Right ventricle myocardium superior (tissue), 1 donor: ENCODE results near the gene AHRR. TPM values are rescaled to one million over a fixed set of nuclear protein-coding genes. Genes with fewer than 3 reads are reported as not detected.
"Not testable (repeated sequence)": the region's sequence is repeated elsewhere in the genome, so short reads cannot be mapped to it uniquely, and the experiment has no call there.

Experiments used
- ATAC-seq: fragments of 200-7000 bp; cut with Tn5 transposase; one replicate; pipeline ENCODE4 v1.9.1; 2020; ENCODE audit warnings: mild to moderate bottlenecking; ENCODE audit not compliant: poor library complexity
- DNase-seq: peaks from one replicate; pipeline ENCODE4 v3.0.0-alpha.2; 2020
- intact Hi-C: fragments of 100-400 bp; cut with DNase I; formaldehyde crosslinking; loops from one replicate; pipeline ENCODE4 v1.11.2; 2022
- total RNA-seq: library from RNA; stranded (reverse); fragmentation: NEBNext Ultra II Directional; extraction: Animal tissue kit (Norgen Biotek cat#: 25700); gene quantifications from one replicate; pipeline ENCODE4 v1.2.1, GENCODE V29; 2021
- donor health status: DM: no; HTN: yes; CAD: no; lungs with severe emphysema.

The AHRR gene
- total RNA-seq, 1 donor from 2014 or later = 1.8 TPM

DNA sequence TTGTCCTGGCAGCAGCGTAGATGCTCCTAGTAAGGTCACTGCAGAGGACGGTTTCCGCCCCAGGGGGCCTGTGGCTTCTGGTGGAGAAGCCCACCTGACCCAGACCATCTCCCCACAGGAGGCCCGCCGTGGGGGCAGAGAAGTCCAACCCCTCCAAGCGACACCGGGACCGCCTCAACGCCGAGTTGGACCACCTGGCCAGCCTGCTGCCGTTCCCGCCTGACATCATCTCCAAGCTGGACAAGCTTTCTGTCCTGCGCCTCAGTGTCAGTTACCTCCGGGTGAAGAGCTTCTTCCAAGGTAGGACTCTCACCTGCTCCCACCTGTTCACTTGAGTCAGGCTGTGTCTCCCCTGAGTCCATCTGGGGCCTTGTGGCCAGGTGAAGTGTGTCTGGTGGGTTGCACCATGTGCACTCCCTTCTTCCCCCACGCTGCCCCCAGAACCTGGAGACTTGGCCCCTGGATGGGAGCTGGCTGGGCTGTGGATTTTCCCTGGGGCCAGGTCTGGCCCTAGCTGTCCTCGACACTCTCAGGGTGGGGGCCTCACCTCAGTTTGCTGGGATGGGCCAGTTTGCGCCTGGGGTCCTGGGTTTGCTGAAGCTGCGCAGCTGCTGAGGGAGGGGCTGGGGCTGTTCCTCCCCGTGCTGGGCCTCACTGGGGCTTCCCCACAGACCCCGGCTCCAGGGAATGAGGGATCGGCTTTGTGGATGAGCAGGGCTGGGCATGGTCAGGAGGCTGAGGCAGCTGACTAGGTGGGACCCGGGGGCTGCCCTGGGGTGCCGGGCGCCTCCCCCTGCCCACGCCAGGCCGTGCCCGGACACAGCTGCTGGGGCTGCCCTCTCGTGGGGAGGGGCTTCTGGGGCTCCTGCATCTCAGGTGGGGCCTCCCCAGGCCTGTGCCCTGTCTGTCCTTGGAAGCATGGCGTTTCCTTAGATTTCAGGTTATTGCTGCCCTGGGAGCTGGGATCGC is 32.4 kb downstream of the AHRR start:
- intact Hi-C loops = no loop called here
- ATAC-seq = no peak
- no peak for DNase-seq

DNA sequence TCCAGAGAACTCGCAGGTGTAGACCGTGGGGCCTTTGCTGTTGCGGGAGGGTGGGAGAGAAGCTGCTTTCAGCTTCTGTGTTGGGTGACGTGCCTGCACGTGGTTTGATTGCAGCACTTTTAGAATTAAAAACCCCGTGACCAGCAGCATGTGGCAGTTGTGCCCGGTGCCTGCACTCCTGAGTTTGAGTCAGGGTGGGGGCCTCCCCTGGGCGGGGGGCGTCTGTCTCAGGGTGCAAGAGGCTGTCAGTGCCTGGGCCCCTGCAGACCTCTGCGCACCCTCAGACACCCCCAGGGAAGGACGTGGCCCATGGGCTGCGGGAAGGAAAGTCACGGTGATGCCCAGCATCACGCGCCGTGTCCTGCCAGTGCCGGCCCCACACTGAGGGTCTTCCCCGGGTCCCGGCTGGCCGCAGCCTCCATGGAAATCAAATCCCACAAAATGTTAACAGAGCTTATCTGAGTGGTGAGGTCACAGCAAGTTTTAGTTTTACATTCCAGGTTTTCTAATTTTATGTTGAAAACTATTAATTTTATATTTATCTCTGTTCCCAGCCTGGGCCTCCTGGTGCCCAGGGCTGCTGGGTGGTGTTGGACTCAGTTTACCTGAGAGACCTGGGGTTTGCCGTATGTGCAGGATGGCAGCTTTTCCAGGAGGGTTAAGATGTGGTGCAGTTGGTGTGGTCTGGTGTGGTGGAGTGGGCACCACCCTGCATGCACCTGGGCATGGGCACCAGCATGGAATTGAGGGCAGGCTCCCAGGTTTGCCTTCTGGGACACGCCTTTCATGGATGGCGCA is 33.3 kb downstream of the AHRR start:
- no peak for DNase-seq
- ATAC-seq = no peak

DNA sequence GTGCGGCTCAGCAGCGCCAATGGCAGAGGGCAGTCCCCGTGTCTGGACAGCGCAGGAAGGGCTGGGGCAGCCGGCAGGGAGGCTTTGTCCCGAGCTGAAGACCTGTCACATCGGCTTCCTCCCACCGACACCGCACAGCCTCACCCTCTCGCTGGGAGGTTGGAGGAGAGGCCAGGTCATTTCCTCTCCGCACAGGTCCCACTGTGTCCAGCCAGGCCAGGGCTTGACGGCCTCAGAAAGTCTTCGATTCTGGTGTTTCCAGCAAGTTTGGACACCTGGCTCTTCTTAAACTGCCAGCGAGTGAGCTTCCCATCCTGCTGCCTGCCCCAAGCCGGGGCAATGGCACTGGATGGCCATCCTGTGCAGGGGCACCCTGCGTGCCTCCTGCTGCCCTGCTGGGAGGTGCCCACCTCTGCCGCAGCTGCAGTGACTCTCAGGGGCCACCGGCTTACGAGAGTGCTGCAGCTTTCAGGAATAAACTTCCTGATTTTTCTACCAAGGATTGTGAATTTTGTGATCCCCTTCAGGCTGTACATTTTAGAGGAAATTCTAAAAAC is 33.9 kb downstream of the AHRR start:
- intact Hi-C loops = no loop called here
- ATAC-seq = no peak
- no peak for DNase-seq

More for the DNA sequence above, 33.3 kb downstream of the AHRR start:
- intact Hi-C loops = no loop called here

DNA sequence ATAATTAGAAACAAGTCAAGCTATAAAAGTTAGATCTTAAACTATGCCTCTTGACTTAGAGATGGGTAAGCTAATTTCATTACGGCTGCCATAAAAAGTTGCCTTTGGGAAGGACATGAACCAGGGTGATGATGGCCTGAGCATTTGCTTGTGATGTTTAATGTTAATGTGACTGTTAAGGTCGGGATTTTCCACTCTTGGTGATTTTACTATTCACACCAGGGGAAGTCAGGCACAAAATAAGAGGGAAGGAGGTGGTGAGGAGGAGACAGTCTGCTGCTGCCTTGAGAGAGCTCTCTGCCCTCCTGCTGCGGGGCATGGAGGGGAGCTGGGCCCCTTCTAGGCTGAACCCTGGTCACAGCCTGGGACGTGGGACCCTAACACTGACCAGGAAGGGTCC is 34.4 kb downstream of the AHRR start:
- no peak for DNase-seq
- ATAC-seq = no peak

DNA sequence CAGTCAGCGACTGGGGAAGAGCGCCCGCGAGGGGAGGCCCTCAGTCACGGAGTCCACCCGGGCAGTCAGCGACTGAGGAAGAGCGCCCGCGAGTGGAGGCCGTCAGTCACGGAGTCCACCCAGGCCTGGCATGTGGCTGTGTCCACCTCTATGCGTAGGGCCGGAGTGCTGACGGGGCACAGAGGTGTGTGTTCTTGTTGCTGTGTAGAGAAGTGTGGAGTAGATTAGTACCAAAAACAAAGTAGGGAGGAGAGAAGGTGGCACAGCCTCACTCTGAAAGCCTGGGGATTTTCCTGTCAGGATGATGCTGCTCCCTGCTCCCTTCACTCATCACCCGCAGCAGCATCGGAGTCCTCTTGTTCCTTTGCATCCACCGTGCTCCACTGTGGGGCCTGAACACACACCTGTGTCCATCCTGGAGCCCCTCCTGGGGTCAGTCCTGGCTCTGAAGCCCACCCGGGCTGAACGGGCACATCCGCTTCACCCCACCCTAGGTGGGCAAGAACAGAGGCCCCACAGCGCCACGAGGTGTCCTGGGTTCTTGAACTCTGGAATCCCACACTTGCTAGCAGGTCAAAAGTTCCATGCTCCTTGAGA is 37.9 kb downstream of the AHRR start:
- no peak for DNase-seq
- intact Hi-C loops = no loop called here
- ATAC-seq = no peak

More for the DNA sequence above, 34.4 kb downstream of the AHRR start:
- intact Hi-C loops = no loop called here

DNA sequence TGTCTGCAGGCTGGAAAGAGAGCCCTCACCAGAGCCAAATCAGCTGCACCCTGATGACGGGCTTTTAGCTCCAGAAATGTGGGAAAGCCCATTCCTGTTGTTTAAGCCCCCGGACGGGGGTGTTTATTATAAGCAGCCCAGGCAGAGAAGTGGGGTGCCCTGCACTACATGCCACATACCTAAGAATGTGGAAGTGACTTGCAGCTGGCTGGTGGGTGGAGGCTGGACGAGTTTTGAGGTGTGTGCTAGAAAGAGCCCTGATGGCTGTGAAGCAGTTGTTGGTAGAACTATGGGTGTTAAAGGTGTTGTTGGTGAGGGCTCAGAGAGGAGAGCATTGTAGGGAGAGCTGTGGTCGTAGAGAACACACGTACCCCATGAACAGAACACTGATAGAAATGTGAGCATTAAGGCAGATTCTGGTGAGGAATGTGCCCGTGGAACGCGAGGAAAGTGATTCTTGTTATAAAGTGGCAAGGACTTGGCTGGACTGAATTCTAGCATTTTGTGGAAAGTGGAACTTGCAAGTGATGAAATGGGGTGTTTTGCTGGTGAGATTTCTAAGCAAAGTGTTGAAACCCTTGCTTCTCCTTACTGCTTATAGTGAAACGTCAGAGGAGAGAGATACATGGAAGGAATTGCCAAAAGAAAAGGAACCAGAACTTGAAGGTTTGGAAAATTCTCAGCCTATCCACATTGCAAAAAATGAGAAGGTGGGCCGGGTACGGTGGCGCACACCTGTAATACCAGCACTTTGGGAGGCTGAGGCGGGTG is 38.9 kb downstream of the AHRR start:
- DNase-seq (no peak), ATAC-seq (no peak)
- intact Hi-C loops = no loop called here

DNA sequence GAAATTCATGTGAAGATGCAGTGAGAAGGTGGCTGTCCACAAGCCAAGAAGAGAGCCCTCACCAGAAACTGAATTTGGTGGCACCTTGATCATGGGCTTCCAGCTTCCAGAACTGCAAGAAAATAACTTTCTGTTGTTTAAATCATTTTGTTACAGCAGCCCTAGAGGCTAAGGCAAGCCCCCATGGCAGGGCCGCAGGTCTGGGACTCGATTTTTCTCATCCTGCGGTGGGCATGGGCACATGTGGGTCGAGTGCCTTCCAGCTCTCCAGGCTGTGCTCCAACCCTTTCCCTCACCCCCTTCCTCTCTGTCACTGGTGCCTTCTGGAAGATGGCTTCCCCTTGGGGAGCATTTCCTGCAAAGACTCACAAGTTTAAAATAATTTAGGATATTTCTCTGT is 40.7 kb downstream of the AHRR start:
- ATAC-seq = no peak
- intact Hi-C loops = no loop called here
- DNase-seq = no peak

DNA sequence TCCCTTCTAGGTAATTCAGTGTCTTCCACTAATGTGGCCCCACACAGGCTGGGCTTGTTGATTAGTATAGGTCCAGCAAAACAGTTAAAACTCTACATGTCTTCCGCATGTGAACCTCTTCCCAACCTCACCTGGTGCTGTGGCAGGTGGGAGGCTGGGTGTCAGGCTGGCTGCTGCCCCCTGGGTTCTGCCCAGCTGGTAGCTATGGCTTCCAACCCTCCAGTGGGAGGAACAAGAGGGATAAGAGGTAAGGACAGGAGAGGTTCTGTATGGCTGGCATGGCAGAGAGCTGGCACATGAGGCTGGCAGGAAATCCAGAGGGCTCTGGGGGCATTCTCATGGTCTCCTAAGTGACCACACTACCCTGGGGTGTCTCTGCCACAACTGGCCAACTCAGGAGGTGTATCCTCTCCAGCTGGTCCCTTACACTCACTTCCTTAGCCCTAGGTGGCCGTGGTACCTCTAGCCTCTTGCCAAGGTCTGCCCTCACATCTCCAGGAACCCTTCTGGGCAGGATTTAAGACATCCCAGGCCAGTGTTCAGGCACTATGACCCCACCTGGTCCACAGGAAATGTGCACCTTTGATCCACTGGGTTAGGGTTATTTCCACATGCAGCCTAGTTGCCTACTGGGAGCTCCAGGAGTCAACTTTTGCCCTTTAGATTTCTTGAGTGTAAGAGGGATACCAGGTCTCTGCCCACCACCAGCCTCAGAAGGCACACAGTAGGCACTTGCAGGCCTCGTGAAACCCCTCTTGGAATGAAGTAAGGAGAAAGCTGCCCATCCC is 41.7 kb downstream of the AHRR start:
- DNase-seq (no peak), ATAC-seq (no peak)
- intact Hi-C loops = no loop called here

DNA sequence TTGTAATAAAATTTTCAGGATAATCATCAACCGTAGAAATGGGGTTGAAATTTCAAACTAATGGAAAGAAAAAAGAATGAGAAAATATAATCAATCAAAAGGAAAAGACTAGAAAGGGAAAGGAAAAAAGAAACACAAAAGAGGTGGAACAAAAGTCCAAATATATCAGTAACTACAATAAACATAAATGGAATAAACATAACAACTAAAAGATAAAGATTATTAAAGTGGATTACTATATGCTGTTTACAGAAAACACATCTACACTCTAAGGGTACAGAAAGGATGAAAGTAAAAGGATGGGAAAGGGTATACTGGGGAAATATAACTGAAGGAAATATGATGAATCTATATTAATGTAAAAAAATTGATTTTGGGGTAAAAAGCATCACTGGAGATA is 43.0 kb downstream of the AHRR start:
- intact Hi-C loops = no loop called here
- ATAC-seq = no peak
- DNase-seq = no peak

DNA sequence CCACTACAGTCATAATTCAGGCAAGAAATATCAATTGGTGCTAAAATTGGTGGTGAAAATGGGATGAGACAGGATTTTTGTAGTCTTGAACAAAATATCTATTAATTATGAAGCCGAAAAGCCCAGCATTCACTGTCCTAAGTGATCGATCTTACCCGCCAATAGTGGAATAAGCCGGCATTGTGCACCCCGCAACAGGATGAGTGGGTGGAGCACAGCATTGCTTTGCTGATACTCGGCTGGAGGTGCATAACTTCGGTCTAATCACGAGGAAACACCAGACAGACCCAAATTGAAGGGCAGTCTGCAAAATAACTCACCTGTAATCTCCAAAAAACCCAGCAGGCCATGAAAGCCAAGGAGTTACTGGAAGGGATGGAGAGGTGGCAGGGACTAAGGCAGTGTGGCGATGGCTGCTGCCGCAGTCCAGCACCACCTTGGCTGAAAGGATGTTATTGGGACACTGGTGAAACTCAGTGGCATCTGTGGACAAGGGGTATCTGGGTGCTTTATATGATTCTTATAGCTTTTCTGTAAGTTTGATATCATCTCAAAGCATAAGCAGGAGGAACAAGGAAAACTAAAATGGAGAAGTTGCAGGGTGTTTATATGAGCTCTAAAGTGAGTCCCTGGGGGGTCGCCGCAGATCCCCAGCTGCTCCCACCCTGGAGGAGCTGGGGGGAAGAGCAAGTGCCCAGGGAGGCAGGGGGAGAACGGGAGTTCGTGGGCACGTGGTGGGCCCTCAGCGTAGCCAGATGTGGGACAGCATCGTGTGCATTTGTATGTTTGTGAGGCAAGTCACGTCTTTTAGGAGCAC is 45.2 kb downstream of the AHRR start:
- no peak for DNase-seq
- intact Hi-C loops = no loop called here
- no peak for ATAC-seq

DNA sequence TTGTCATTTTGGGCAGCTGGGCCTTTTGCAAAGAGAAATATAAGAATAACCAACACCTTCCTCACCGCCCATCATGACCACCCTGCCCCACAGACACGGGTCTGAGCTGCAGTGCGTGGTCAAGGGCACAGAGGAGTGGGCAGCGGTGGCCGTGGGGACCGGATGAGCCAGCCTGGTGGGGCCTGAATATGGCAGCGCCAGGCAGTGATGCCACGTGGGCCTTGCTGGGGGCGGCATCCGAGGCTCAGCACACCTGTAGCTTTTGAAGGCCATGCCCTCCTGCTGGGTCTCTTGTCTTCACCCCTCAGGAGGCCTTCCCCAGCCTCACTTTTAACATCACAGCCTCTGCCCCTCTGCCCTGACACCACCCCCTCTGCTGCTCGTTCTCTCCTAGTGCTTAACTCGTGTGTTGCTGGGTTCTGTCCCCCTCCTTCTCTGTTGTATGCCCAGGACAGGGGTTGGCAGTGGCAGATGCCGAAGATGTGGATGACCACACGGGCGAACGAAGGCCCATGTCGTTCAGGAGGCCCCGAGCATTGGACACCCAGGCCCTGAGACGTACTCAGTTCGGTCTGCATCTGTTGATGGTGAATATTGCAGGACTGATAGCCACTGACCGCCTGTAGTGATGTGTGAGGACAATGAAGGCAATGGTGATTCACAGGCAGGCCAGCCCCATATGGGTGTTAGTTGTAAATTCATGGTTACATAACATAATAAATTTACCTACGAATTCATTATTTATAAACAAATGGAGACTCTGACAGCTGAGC is 46.0 kb downstream of the AHRR start:
- intact Hi-C loops = no loop called here
- ATAC-seq (no peak), DNase-seq (no peak)

DNA sequence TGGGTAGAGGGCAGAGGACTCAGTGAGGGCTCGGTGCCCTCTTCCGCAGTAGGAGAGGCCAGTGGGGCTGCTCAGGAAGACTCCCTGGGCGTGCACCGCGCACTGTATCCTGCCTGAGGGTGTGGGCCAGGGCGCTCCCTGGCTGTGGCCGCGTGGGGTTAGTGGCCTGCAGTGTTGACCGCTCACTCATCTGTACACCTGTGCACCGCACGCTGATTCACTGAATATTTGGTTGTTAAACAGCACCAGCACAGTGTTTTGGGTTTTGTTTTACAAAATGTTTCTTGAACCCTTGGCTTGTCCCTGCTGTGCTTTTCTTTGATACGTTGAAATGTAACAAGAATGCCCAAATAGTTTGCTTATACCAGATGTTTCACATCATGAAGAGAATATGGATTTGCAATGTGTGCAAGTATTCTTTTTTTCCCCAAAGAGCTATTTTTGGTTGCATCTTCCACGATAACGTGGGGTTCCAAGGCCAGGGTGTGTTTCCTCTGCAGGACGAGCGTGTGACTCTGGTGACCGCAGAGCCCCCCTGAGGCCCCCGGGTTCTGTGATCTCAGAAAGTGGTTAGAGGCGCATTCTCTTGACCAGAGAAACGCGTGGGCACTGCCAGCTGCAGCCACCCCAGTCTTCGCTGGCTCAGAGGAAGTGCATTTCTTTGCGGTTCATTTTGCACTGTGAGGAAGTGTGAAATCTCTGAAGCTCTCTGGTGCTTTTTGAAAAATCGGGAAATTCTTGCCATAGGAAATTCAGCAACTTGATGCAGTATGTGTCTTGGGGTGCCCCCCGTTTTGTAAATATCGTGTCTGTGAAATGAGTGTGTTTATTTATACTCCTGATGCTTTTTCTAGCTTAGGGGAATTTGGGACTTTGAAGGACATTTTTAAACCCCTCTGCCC is 46.9 kb downstream of the AHRR start:
- intact Hi-C loops = no loop called here
- DNase-seq (no peak), ATAC-seq (peak; percentile 58)

DNA sequence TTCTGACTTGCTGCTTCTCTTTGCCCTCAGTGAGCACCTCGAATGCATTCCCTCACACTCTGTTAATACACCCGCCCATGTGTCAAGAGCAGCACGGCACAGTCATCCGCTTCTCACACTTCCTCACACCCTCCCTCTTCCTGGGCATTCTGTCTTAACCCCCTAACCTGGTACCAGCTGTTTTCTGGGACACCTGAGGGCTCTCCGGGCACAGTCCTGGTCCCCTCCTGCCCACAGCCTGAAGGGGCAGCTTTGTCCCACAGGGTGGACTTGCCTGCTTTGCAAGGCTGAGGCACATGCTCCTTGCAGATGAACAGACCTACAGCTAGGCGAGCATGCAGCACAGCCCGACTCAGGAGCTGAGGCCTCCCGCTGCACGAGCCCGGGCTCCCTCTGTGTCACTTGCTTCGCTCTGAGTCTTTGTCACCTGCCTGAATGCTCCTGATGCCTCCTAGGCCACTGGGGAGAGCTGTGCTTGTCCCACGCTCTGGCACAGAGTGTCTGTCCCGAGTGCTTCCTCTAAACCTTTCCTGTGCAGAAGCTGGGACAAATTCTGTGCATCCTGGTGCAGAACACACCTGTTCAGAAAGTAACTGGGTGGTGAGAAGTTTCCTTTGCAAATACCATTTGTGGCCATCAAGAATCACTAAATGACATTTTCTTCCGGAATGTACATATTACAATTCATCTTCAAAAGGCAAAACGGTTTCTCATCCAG is 47.8 kb downstream of the AHRR start:
- ATAC-seq (no peak), DNase-seq (no peak)
- intact Hi-C loops = no loop called here

DNA sequence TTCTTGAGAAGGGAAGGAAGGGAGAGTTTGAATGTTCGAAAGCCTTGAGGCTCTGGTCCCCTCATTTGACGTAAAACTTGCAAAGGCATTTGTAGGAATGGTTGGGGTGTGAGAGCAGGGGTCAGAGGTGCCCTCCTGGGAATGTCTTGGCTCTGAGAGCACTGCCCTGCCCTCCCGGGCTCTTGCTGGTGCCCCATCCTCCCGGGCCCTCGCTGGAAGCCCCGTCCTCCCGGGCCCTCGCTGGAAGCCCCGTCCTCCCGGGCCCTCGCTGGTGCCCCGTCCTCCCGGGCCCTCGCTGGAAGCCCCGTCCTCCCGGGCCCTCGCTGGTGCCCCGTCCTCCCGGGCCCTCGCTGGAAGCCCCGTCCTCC is 48.3 kb downstream of the AHRR start:
- DNase-seq, intact Hi-C loops, ATAC-seq: not testable (repeated sequence)
